ENCODE results near the gene RTN4.
"Not testable (repeated sequence)": the region's sequence is repeated elsewhere in the genome, so short reads cannot be mapped to it uniquely, and the experiment has no call there.

RTN4 gene

DNA sequence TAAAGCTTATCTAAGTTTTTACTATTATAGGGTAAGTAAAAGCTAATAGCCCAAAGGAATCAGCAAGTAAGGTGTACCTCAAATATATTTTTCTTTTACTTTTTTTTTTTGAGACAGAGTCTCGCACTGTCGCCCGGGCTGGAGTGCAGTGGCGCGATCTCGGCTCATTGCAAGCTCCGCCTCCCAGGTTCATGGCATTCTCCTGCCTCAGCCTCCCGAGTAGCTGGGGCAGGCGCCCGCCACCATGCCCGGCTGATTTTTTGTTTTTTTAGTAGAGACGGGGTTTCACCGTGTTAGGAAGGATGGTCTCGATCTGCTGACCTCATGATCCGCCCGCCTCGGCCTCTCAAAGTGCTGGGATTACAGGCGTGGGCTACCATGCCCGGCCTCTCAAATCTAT, 59.6 kb downstream of the RTN4 start:
- H3K9me3 ChIP-seq (ENCODE audit: control insufficient read depth, insufficient read depth, low read length); H3K4me1 ChIP-seq (ENCODE audit: insufficient read depth, low read length); H3K36me3 ChIP-seq (ENCODE audit: insufficient read depth, low read length); H3K9ac ChIP-seq (ENCODE audit: low read depth, low read length): not testable (repeated sequence)

DNA sequence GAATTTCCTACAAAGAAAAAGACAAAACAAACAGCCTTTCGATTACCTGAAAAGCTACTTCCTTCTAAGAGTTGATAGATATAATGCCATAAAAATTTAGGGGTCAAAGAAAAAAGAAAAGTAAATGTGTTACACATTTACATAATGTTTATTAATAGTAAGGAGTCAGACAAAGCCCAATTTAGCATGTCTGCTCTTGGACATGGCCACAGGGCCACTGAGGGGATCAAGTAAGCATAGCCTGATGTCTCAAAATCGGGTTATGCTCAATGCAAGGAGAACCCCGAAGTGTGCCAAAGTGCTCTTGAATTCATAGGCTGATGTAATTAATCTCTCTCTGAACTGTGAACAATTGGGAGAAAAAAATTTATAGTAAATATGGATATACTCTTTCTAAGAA, 61.6 kb downstream of the RTN4 start:
- H3K4me1 ChIP-seq (ENCODE audit: insufficient read depth, low read length): peaks cover 16% of the 10 kb centered on the region
- H3K36me3 ChIP-seq (ENCODE audit: insufficient read depth, low read length): peaks cover 8% of the 10 kb centered on the region
- no peaks in the 10 kb centered on the region for H3K9me3 ChIP-seq (ENCODE audit: control insufficient read depth, insufficient read depth, low read length)
- no peak overlapping the region for H3K9ac ChIP-seq (ENCODE audit: low read depth, low read length)

DNA sequence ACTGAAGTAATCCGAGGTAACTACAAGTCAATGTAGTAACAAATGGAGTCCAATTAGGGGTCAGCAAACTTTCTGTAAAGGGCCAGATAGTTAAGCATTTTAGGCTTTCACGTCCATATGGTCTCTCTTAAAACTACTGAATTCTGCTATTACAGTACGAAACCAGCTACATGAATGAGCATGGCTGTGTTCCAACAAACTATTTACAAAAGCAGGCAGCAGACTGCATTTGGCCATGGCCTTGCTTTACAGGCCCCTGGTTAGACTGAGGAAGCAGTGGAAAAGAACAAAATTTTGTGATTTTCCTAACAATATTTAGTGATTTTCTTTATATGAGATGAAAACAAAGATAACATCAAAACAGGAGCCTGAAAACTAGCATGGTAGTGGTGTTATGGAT, 64.0 kb downstream of the RTN4 start:
- H3K9me3 ChIP-seq (ENCODE audit: control insufficient read depth, insufficient read depth, low read length): no peaks in the 10 kb centered on the region
- H3K9ac ChIP-seq (ENCODE audit: low read depth, low read length): no peak overlapping the region
- H3K36me3 ChIP-seq (ENCODE audit: insufficient read depth, low read length): peaks cover 14% of the 10 kb centered on the region
- peaks cover 16% of the 10 kb centered on the region for H3K4me1 ChIP-seq (ENCODE audit: insufficient read depth, low read length)

DNA sequence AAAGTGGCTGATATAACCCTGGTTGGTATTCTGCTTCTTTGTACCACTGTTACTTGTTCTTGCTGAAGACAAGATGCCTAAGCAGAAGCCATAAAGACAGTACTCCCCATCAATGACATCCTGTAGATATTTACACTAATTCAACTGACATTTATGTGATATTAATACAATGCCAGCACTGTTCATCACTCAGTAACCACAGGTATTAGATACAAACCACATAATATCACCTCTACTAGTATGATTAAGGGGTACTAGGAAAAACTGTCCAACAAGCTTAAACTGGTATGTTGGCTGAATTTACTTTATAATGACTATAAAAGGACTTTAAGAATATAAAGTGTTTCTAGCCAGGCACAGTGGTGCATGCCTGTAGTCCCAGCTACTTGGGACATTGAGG, 65.8 kb downstream of the RTN4 start:
- no peak overlapping the region for H3K9ac ChIP-seq (ENCODE audit: low read depth, low read length)
- H3K36me3 ChIP-seq (ENCODE audit: insufficient read depth, low read length): peaks cover 14% of the 10 kb centered on the region
- H3K9me3 ChIP-seq (ENCODE audit: control insufficient read depth, insufficient read depth, low read length): no peaks in the 10 kb centered on the region
- H3K4me1 ChIP-seq (ENCODE audit: insufficient read depth, low read length): peaks cover 16% of the 10 kb centered on the region

DNA sequence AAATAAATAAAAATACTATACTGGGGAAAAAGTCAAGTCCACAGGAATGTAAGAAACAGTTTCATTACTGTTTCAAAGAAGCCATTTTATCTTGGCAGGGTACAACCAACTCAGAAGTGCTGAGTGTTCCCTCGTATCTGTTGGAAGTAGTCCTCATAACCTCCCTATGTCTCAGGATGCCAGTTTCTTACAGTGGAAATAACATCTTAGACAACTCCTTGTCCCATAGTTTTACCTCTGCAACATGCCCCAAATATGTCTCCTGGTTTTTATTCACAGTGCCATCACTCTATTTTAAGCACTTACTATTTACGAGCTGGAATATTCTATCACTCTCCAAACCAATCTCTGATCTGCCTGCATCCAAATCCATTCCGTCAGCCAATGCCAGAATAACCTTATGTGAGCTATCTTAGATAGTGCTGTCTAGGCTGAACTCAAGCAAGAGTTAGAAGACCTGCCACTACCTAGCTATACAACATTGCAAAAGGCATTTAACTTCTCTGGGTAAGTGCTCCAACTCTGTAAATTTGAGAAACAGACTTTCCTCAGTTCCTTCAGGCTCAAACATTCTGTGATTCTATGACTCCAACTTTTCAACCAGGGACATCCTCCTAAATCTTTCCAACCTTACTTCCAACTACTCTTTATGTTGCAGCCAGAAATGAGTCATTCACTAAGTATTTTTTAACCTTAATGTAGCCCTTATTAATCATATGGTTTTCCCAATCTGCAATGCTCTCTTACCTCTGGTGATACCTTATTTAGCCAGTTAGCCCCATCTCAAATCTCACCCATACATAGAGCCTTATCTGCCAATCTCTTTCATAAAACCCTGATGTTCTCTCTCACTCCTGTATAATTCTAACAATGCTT, 66.7 kb downstream of the RTN4 start:
- Histone ChIP-seq H3K4me1 (ENCODE audit: insufficient read depth, low read length) (peaks cover 16% of the 10 kb centered on the region), H3K36me3 (ENCODE audit: insufficient read depth, low read length) (peaks cover 14% of the 10 kb centered on the region)

DNA sequence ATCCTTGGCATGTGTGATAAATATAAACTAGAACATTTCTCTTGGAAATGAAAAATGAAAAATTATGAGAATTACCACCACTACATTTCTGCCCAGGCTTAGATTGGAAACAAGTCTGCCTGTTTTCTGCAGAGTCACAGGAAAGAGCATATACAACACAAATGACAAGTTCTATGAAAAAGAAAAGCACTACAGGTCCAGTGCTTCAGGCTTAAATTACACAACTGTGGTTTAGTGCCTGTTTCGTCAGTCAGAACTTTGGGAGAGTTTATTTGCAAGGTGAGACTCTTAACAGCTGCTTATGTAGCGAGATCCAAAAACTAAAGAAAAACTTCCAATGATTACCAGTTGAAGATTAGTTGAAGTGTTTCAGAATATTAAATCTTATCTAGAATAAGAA, 68.9 kb downstream of the RTN4 start:
- Histone ChIP-seq H3K9ac (ENCODE audit: low read depth, low read length) (no peak overlapping the region), H3K9me3 (ENCODE audit: control insufficient read depth, insufficient read depth, low read length) (no peaks in the 10 kb centered on the region), H3K36me3 (ENCODE audit: insufficient read depth, low read length) (peaks cover 19% of the 10 kb centered on the region), H3K4me1 (ENCODE audit: insufficient read depth, low read length) (peaks cover 15% of the 10 kb centered on the region)

More for the DNA sequence above, 66.7 kb downstream of the RTN4 start:
- H3K9me3 ChIP-seq (ENCODE audit: control insufficient read depth, insufficient read depth, low read length): no peaks in the 10 kb centered on the region
- H3K9ac ChIP-seq (ENCODE audit: low read depth, low read length): no peak overlapping the region

DNA sequence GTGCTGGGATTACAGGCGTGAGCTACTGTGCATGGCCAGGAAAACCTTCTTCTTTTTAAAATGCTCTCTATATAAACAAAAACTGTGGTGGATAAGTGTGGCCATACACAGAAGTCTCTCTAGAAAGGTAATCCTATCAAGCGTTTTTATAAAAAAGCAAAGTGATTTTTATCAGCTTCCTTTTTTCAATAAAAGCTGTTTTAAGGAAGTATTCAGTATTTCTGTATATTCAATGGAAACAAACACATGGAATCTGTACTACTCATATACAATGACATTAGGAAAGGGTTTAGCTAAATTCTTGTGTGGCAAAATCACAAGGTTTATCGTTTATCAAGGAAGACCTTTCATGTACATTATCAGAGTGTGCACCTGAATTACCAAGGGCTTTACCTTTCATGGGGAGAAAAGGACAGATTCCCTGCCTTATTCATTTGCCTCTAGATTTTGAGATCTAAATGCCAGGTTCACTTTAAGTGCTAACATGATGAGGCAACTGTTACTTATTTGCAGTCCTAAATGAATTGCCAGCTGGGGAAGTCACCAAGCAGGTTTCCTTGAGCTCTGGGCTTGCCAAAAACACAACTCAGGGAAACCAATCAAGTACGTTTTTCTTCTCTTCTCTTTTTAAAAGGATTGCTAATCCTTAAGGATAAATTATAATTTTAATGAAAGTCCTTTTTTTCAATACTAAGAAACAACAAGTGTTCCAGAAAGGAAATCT, 70.8 kb downstream of the RTN4 start:
- H3K36me3 ChIP-seq (ENCODE audit: insufficient read depth, low read length): peaks cover 13% of the 10 kb centered on the region; the same call in 1 of the 2 replicates
- H3K9me3 ChIP-seq (ENCODE audit: control insufficient read depth, insufficient read depth, low read length): no peaks in the 10 kb centered on the region
- no peak overlapping the region for H3K9ac ChIP-seq (ENCODE audit: low read depth, low read length)
- peaks cover 3% of the 10 kb centered on the region; the same call in 1 of the 2 replicates for H3K4me1 ChIP-seq (ENCODE audit: insufficient read depth, low read length)

DNA sequence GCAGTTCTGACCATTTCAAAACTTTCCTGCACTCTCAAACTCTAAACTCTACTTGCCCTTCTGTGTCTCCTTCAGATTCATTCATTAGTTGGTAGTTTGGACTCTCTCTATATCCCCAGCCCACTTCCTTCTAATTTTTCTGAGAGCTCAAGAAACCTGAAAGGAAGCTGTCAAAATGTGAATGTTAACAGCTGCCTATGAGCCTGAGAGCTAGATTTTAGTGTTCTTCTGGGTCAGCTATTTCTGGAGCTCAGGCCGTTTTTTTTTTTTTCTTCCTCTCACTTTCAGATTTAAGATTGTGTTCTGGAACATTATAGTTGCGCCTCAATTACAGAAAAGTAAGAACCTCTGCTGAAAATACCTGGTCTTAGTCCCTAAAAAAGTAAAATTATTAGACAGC, 73.1 kb downstream of the RTN4 start:
- no peaks in the 10 kb centered on the region for H3K4me1 ChIP-seq (ENCODE audit: insufficient read depth, low read length)
- peaks cover 7% of the 10 kb centered on the region; the same call in 1 of the 2 replicates for H3K36me3 ChIP-seq (ENCODE audit: insufficient read depth, low read length)
- no peak overlapping the region for H3K9ac ChIP-seq (ENCODE audit: low read depth, low read length)

DNA sequence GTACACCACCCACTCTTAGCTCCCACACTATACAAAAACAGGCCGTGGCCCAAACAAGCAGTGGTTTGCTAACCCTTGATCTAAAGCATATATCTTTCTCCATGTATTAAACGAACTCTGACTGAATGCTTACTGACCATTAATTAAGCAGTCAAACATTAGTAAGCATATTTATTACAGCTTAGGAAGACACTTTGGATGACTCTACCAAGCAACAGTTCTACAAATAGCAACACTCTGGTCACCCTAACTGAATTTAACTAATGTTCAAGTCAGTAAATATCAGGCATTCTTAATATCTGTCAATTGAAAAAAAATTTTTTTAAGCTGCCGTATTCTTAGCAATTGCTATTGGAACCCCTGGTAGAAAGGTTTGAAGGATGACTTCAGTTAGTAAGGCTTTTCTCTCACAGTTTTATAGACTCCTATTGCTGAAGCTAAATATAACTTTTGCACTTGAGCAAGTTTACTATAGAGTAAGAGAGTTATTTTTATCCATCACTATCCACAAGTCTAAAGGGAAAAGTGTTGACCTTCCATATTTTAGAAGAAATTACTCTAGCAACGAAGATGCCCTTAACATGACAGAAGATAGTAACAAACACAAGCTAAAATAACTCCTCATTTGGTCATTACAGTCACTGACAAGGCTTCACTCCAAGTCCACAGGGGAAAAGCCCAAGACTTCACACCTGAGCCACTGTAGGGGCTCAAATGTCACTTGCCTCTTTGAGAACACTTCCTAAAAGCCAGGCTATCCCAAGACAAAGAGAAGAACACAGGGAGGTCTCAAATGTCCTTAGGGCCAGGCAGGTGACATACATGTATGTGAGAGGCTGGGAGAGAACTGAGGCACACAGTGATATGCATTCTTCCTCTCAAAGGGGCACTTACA, 74.4 kb downstream of the RTN4 start:
- Histone ChIP-seq H3K9me3 (ENCODE audit: control insufficient read depth, insufficient read depth, low read length) (no peaks in the 10 kb centered on the region), H3K36me3 (ENCODE audit: insufficient read depth, low read length) (peaks cover 7% of the 10 kb centered on the region; the same call in 1 of the 2 replicates), H3K4me1 (ENCODE audit: insufficient read depth, low read length) (no peaks in the 10 kb centered on the region), H3K9ac (ENCODE audit: low read depth, low read length) (no peak overlapping the region)

More for the DNA sequence above, 73.1 kb downstream of the RTN4 start:
- no peaks in the 10 kb centered on the region for H3K9me3 ChIP-seq (ENCODE audit: control insufficient read depth, insufficient read depth, low read length)

DNA sequence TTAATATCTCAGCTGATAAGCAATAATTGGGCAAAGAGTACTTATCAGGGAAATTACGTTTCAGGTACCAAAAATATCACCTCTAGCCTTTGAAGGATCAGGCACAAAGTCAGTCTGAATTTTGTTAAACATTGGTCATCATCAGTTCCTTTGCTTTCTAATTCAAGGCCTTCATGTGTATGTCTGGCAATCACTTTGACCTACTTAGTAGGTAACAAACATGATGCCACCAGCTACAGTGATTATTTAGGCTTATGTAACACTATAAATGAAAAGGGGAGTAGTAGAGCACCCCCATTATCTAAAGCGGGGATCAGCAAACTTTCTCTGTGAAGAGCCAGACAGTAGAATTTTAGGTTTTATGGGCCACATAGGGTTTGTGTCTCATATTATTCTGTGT, 75.1 kb downstream of the RTN4 start:
- no peak overlapping the region for H3K9ac ChIP-seq (ENCODE audit: low read depth, low read length)
- H3K4me1 ChIP-seq (ENCODE audit: insufficient read depth, low read length): no peaks in the 10 kb centered on the region
- no peaks in the 10 kb centered on the region for H3K9me3 ChIP-seq (ENCODE audit: control insufficient read depth, insufficient read depth, low read length)
- H3K36me3 ChIP-seq (ENCODE audit: insufficient read depth, low read length): peaks cover 7% of the 10 kb centered on the region; the same call in 1 of the 2 replicates

DNA sequence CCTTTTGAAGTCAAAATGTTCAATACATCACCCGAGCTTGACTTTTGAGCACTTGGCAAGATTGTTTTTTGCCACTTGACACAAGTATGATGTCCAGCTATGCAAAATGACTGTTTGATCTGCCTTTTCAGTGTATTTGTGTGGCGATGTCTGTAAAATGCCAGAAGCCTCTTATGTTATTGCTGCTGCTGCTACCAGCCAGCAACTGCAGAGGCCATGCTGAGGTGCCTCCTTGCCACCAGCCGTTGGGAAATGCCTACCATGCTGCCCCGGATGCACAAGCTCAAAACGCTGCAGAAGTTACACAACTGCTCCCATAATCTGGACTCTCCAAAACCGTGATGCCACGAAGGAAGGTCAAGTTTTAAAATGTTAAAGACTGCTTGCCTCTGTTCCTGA, 80.3 kb downstream of the RTN4 start:
- Histone ChIP-seq H3K9ac (ENCODE audit: low read depth, low read length) (no peak overlapping the region), H3K36me3 (ENCODE audit: insufficient read depth, low read length) (no peaks in the 10 kb centered on the region; the same call in 1 of the 2 replicates), H3K9me3 (ENCODE audit: control insufficient read depth, insufficient read depth, low read length) (no peaks in the 10 kb centered on the region), H3K4me1 (ENCODE audit: insufficient read depth, low read length) (peaks cover 17% of the 10 kb centered on the region)

DNA sequence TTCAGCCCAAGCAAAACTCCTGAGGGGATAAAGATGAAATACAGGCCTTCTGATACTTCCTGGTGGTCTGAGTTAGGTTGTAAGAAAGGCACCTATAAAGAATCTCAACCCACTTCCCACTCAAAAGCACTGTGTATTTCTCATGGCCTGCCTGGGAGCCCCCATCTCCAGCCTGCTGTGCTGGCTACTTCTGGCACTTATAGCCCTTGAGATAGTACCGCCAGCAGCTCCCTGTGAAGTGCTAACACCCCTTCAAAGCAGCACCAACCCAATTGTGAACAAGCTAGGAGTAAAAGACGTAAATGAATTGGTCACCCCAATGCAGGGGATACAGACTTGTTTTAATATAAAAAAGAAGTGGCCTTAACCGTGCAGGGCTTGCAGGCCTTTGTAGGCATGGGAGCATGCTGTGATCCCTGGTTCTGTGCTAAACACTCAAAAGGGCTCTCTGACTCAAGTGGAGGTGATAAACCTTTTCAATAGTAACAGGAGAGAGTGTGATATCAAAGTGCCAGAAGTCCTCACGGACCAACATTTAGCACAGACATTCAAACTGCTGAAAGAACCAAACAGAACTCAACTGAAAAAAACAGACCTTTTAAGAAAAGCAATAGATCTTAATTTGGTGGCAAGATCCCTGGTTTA, 80.8 kb downstream of the RTN4 start:
- Histone ChIP-seq H3K4me1 (ENCODE audit: insufficient read depth, low read length) (peaks cover 17% of the 10 kb centered on the region), H3K9me3 (ENCODE audit: control insufficient read depth, insufficient read depth, low read length) (no peaks in the 10 kb centered on the region), H3K36me3 (ENCODE audit: insufficient read depth, low read length) (no peaks in the 10 kb centered on the region; the same call in 1 of the 2 replicates)

DNA sequence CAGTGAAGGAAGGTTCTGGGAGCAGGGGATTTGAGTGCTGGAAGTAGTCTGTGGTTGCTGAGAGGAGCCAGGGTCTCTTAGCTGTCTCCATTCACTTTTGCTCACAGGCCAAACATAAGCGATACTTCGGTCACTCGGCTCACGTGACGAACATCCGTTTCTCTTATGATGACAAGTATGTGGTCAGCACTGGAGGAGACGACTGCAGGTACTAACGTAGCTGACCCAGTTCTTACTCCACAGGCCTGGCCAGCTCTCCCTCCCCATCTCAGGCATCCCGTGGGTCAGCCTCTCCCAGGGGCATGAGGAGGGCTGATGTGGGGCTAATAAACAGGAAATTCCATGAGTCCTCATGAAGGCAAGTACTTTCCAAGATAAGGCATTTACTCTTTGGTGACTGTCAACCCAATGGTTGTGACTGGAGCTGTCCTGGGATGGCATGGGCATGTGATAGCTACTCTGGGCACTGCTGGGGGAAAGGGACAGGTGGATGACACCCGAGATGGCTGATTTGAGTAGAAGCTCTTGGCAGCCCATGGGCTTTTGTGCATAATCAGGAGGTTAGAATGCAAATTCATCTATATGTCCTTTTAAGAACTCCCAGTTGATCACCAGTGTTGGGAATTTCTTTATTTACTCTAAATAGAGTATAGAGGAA, 81.6 kb downstream of the RTN4 start:
- peaks cover 17% of the 10 kb centered on the region for H3K4me1 ChIP-seq (ENCODE audit: insufficient read depth, low read length)
- no peaks in the 10 kb centered on the region; the same call in 1 of the 2 replicates for H3K36me3 ChIP-seq (ENCODE audit: insufficient read depth, low read length)
- no peak overlapping the region for H3K9ac ChIP-seq (ENCODE audit: low read depth, low read length)
- H3K9me3 ChIP-seq (ENCODE audit: control insufficient read depth, insufficient read depth, low read length): no peaks in the 10 kb centered on the region

More for the DNA sequence above, 80.8 kb downstream of the RTN4 start:
- H3K9ac ChIP-seq (ENCODE audit: low read depth, low read length): no peak overlapping the region

All from ES-I3 (cell line).